ENCODE results near the gene DIPK1A.

GRCh38 chr1:92882819-92883218, 78.4 kb downstream of the DIPK1A start:
- TF ChIP-seq CTCF (IDR thresholded peaks at IDR 0.05), result no peak
- no peak for TF ChIP-seq POLR2A (IDR thresholded peaks at IDR 0.05)
